Midbrain (tissue), 1 donor: ENCODE measurements around the gene ELOB.

Experiments used
- DNase-seq: peaks from one replicate; lab custom pipeline; 2025; lab: John Stamatoyannopoulos, UW

The ELOB gene

GRCh38 chr16:2810651-2811050 is 33.6 kb upstream of the ELOB start:
- DNase-seq: no peak

GRCh38 chr16:2809149-2809760 is 32.2 kb upstream of the ELOB start:
- no peak for DNase-seq

GRCh38 chr16:2808181-2808580 is 31.1 kb upstream of the ELOB start:
- DNase-seq: no peak

- no peak for DNase-seq
These were observed 29.2 kb upstream of the ELOB start for GRCh38 chr16:2806286-2806685.

GRCh38 chr16:2804728-2805127 is 27.6 kb upstream of the ELOB start:
- no peak for DNase-seq

- no peak for DNase-seq
These were observed 26.6 kb upstream of the ELOB start for GRCh38 chr16:2803545-2804195.

GRCh38 chr16:2799859-2800226 is 22.8 kb upstream of the ELOB start:
- DNase-seq: no peak

GRCh38 chr16:2799205-2799858 is 22.3 kb upstream of the ELOB start:
- no peak for DNase-seq

- no peak for DNase-seq
These were observed 21.7 kb upstream of the ELOB start for GRCh38 chr16:2798723-2799204.

- DNase-seq: no peak
These were observed 18.5 kb upstream of the ELOB start for GRCh38 chr16:2795395-2796143.

- no peak for DNase-seq
These were observed 15.9 kb upstream of the ELOB start for GRCh38 chr16:2792940-2793339.

GRCh38 chr16:2791174-2791573 is 14.1 kb upstream of the ELOB start:
- DNase-seq: no peak

GRCh38 chr16:2790631-2791030 is 13.6 kb upstream of the ELOB start:
- no peak for DNase-seq

- DNase-seq: no peak
These were observed 10.9 kb upstream of the ELOB start for GRCh38 chr16:2787961-2788360.

- no peak for DNase-seq
These were observed 10.3 kb upstream of the ELOB start, which contains the start of gene PRSS33 for GRCh38 chr16:2787406-2787805. TSS of gene PRSS33 (minus strand) at chr16:2787560. CDS start at chr16:2786547, 1,013 bp downstream.

GRCh38 chr16:2786826-2787151 is 9.7 kb upstream of the ELOB start:
- DNase-seq: no peak

- no peak for DNase-seq
These were observed 9.2 kb upstream of the ELOB start for GRCh38 chr16:2786061-2786825.

GRCh38 chr16:2785101-2785991 is 8.3 kb upstream of the ELOB start:
- no peak for DNase-seq

- DNase-seq: no peak
These were observed 7.4 kb upstream of the ELOB start for GRCh38 chr16:2784358-2785100.
